HG03097 (cell line): ENCODE data around the gene SLC15A5.

Experiments used
- ATAC-seq: cut with Tn5 transposase; IDR thresholded peaks from one replicate; pipeline ENCODE4 v1.9.1; 2021; ENCODE audit not compliant: unreplicated experiment, low FRiP score

SLC15A5 gene

GRCh38 chr12:16261944-16262475 is 15.5 kb downstream of the SLC15A5 start:
- no peak for ATAC-seq

GRCh38 chr12:16260206-16260605 is 17.3 kb downstream of the SLC15A5 start:
- no peak for ATAC-seq

- ATAC-seq: no peak
Observed at GRCh38 chr12:16258963-16259362, 18.5 kb downstream of the SLC15A5 start.

- ATAC-seq: no peak
Observed at GRCh38 chr12:16246264-16246663, 31.2 kb downstream of the SLC15A5 start.

- no peak for ATAC-seq
Observed at GRCh38 chr12:16245209-16245608, 32.3 kb downstream of the SLC15A5 start.

- no peak for ATAC-seq
Observed at GRCh38 chr12:16243487-16244412, 33.7 kb downstream of the SLC15A5 start.

GRCh38 chr12:16241346-16241745 is 36.1 kb downstream of the SLC15A5 start:
- no peak for ATAC-seq

- no peak for ATAC-seq
Observed at GRCh38 chr12:16238661-16239060, 38.8 kb downstream of the SLC15A5 start.

- no peak for ATAC-seq
Observed at GRCh38 chr12:16229676-16230075, 47.8 kb downstream of the SLC15A5 start.

- no peak for ATAC-seq
Observed at GRCh38 chr12:16228067-16228466, 49.4 kb downstream of the SLC15A5 start.

- no peak for ATAC-seq
Observed at GRCh38 chr12:16225692-16226091, 51.8 kb downstream of the SLC15A5 start.

- ATAC-seq: no peak
Observed at GRCh38 chr12:16224196-16224595, 53.3 kb downstream of the SLC15A5 start.

- ATAC-seq: no peak
Observed at GRCh38 chr12:16221776-16222175, 55.7 kb downstream of the SLC15A5 start.

- no peak for ATAC-seq
Observed at GRCh38 chr12:16220120-16220519, 57.4 kb downstream of the SLC15A5 start.

GRCh38 chr12:16218934-16219751 is 58.3 kb downstream of the SLC15A5 start:
- ATAC-seq: no peak

- ATAC-seq: no peak
Observed at GRCh38 chr12:16218234-16218633, 59.3 kb downstream of the SLC15A5 start.

GRCh38 chr12:16211731-16212130 is 65.8 kb downstream of the SLC15A5 start:
- no peak for ATAC-seq

GRCh38 chr12:16198884-16199283 is 78.6 kb downstream of the SLC15A5 start:
- ATAC-seq: peak; percentile 84

- no peak for ATAC-seq
Observed at GRCh38 chr12:16197600-16197999, 79.9 kb downstream of the SLC15A5 start.

- no peak for ATAC-seq
Observed at GRCh38 chr12:16189849-16190248, 87.6 kb downstream of the SLC15A5 start.

GRCh38 chr12:16187660-16188059 is 89.8 kb downstream of the SLC15A5 start:
- no peak for ATAC-seq
